Transverse colon (tissue), 4 donors: ENCODE data around the gene MDM2. TPM values are rescaled to one million over a fixed set of nuclear protein-coding genes. Genes with fewer than 3 reads are reported as not detected.

ENCODE experiments used
- DNase-seq: peaks from one replicate; pipeline ENCODE4 v3.0.0-alpha.2; 2019
- H3K27ac ChIP-seq, 4 donors: fragments of 200-600 bp; sonication (generic); 2 replicates each; pipeline ENCODE4 v1.5.1; 2016 to 2018; ENCODE audit warnings: inconsistent platforms in 4 of 4
- H3K27me3 ChIP-seq: fragments of 200-600 bp; sonication (generic); 2 replicates; pipeline ENCODE4 v1.5.1; 2017; ENCODE audit warnings: inconsistent platforms
- H3K36me3 ChIP-seq, 4 donors: fragments of 200-600 bp; sonication (generic); 2 replicates each; pipeline ENCODE4 v1.5.1; 2017 to 2019; ENCODE audit warnings: inconsistent platforms in 4 of 4
- H3K4me1 ChIP-seq, 4 donors: fragments of 200-600 bp; sonication (generic); 2 replicates each; pipeline ENCODE4 v1.5.1; 2017 to 2020; ENCODE audit warnings: inconsistent platforms in 4 of 4
- H3K4me3 ChIP-seq, 4 donors: fragments of 200-600 bp; sonication (generic); 1 replicate in 1 of 4; 2 replicates in 3 of 4; pipeline versions ENCODE4 v1.5.1 to v1.6.1; 2017 to 2019; ENCODE audit warnings: inconsistent platforms in 4 of 4
- H3K9me3 ChIP-seq, 2 donors: fragments of 200-600 bp; sonication (generic); 2 replicates each; pipeline ENCODE4 v1.5.1; 2017 to 2019; ENCODE audit warnings: inconsistent platforms in 2 of 2
- CTCF ChIP-seq, 5 experiments: fragments of 200-600 bp in 3 of 5; fragments of 450-650 bp in 2 of 5; sonication (generic) in 3 of 5; IDR thresholded peaks; 1 replicate in 2 of 5; 2 replicates in 3 of 5; pipeline ENCODE4 v1.5.1; 2016 to 2017; ENCODE audit warnings: antibody characterized with exemption in 5 of 5, inconsistent platforms in 3 of 5, mild to moderate bottlenecking in 2 of 5, moderate library complexity in 1 of 5
- EP300 ChIP-seq: sonication (generic); formaldehyde crosslinking; IDR thresholded peaks from one replicate; pipeline ENCODE4 v1.6.1; 2017; ENCODE audit warnings: antibody characterized with exemption, low read depth
- POLR2A ChIP-seq: fragments of 450-650 bp; IDR thresholded peaks from one replicate; pipeline ENCODE4 v1.6.1; 2016; ENCODE audit warnings: antibody characterized with exemption, mild to moderate bottlenecking, moderate library complexity
- POLR2AphosphoS5 ChIP-seq, 3 donors: sonication (generic); formaldehyde crosslinking; IDR thresholded peaks; one replicate each; pipeline ENCODE4 v1.6.1; 2016; ENCODE audit warnings: antibody characterized with exemption in 3 of 3
- WGBS, 2 donors: methylation state at CpG; one replicate each; pipeline ENCODE4 v1.1.5; 2018; ENCODE audit warnings: low coverage in 1 of 2; 5-methylcytosine and 5-hydroxymethylcytosine counted together
- in situ Hi-C, 4 donors: fragments of 200-750 bp; cut with MboI; loops; one replicate each; pipeline versions ENCODE4 v1.15.0 to v1.15.1; 2017; ENCODE audit warnings: low sequenced_read_pairs in 3 of 4, low pct_ligation_motif_present in 1 of 4, low pct_unique_long_range_greater_than_20kb in 1 of 4
- intact Hi-C: fragments of 100-400 bp; cut with DNase I; formaldehyde crosslinking; loops from one replicate; pipeline ENCODE4 v1.15.1; 2023; ENCODE audit warnings: low total_unique reads
- total RNA-seq, 4 donors: library from RNA; depleted of rRNA; stranded (reverse); fragments of >200 nt; gene quantifications; one replicate each; pipeline ENCODE4 v1.1.0, GENCODE V29; 2016

MDM2 gene
- total RNA-seq, 4 donors from 2014 or later = 45.7 to 291 (median 220) TPM

DNA sequence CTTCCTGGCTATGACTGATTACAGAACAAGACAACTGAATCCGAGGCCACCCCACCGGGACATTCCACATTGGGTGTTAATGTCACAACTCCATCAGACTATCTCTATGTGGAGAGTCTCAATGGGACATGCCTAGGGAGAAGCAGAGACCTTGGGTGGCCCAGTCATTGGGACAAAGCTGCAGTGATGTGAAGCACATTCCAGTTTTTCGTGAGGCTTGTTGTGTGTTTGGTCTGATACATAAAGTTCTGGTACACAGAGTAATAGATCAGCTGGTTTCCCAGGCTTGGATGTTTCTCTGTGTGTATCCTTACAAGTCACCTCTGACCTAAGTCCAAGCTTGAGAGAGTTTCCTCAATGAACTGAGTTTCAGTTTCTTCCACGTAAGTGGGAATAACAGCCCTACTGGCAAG, 82.7 kb downstream of the MDM2 start:
- 68 to 81% methylated on average over 3 to 4 of the region's 4 CpGs for WGBS, 2 donors
- H3K9me3 ChIP-seq = no peaks in the 10 kb centered on the region
- no peak for DNase-seq
- H3K27ac ChIP-seq = no peak overlapping the region
- no peaks in the 10 kb centered on the region for H3K27me3 ChIP-seq
- no peaks in the 10 kb centered on the region for H3K4me1 ChIP-seq
- TF ChIP-seq POLR2AphosphoS5 (IDR thresholded peaks at IDR 0.05) (no peak), EP300 (peak; percentile 42)
- H3K36me3 ChIP-seq = no peaks in the 10 kb centered on the region
- intact Hi-C loops = no loop called here
- H3K4me3 ChIP-seq = no peak overlapping the region
- in situ Hi-C loops = no loop called here

- no peaks in the 10 kb centered on the region for H3K36me3 ChIP-seq
- intact Hi-C loops = no loop called here
- H3K27me3 ChIP-seq = no peaks in the 10 kb centered on the region
- DNase-seq = no peak
- no peaks in the 10 kb centered on the region for H3K4me1 ChIP-seq
- WGBS, 2 donors = 65 to 76% methylated on average over 5 to 6 of the region's 6 CpGs
- TF ChIP-seq POLR2AphosphoS5 (IDR thresholded peaks at IDR 0.05) = no peak
- no peak for TF ChIP-seq POLR2A
- TF ChIP-seq EP300 = no peak
- TF ChIP-seq CTCF (IDR thresholded peaks at IDR 0.05) = no peak
- no peak overlapping the region for H3K27ac ChIP-seq
- H3K4me3 ChIP-seq = no peak overlapping the region
- in situ Hi-C loops = no loop called here
- H3K9me3 ChIP-seq = no peaks in the 10 kb centered on the region
Observed at GRCh38 chr12:68891141-68891540, 83.2 kb downstream of the MDM2 start.

DNA sequence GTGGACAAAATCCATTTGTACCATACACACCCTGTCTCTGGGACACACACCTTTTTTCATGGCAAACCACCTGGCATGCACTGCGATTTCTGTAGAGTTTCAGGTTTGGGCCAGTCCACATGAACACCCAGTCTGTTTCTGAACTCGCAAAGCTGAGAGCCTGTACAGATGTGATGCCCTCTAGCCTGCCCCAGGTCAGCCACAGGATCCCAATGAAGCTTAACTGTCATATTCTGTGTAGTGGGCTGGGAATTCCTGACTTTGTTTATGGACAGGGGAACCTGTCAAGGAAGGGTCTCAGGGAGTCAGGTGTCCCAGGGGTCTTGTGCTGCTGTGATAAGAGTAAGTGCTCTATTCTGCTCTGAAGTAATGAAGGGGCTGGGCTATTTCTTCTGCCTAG, 85.2 kb downstream of the MDM2 start:
- TF ChIP-seq CTCF (IDR thresholded peaks at IDR 0.05) = no peak
- Histone ChIP-seq H3K4me1 (no peaks in the 10 kb centered on the region), H3K27me3 (no peaks in the 10 kb centered on the region), H3K36me3 (no peaks in the 10 kb centered on the region), H3K4me3 (no peak overlapping the region), H3K9me3 (no peaks in the 10 kb centered on the region), H3K27ac (no peak overlapping the region)
- in situ Hi-C loops = no loop called here
- WGBS, 2 donors = 91% methylated on average over 2 of the region's 2 CpGs; no CpG with 5 or more reads in 1 of the 2 donors
- intact Hi-C loops = no loop called here
- no peak for DNase-seq

DNA sequence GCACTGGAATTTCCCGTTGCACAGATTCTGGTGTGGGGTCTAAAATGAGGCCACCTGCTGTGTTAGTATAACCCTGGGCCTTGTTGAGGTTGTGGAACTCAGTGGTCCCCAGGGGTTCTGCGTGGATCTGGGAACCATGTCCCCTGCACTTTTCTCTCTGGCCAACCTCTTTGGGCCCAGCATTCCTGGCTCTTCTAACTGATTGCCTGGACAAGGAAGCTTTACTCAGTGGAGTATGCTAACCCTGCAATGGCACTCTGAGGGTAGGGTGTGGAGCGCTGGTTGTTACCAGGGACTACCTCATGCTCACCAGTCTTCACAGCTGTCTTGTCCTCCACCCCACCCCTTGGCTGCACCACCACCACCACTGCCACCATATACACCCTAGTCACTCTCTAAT, 85.8 kb downstream of the MDM2 start:
- DNase-seq = no peak
- Histone ChIP-seq H3K9me3 (no peaks in the 10 kb centered on the region), H3K27me3 (no peaks in the 10 kb centered on the region), H3K36me3 (no peaks in the 10 kb centered on the region), H3K4me3 (no peak overlapping the region), H3K4me1 (no peaks in the 10 kb centered on the region), H3K27ac (no peak overlapping the region)
- WGBS, 2 donors = 67 to 96% methylated on average over 2 to 3 of the region's 3 CpGs
- intact Hi-C loops (no loop called here), in situ Hi-C loops (no loop called here)
- no peak for TF ChIP-seq EP300
- no peak for TF ChIP-seq CTCF (IDR thresholded peaks at IDR 0.05)
- no peak for TF ChIP-seq POLR2AphosphoS5 (IDR thresholded peaks at IDR 0.05)
- no peak for TF ChIP-seq POLR2A

- Histone ChIP-seq H3K4me1 (peaks cover 0 to 6% (median under 1%) of the 10 kb centered on the region in 4 donors), H3K9me3 (no peaks in the 10 kb centered on the region), H3K4me3 (no peak overlapping the region), H3K27me3 (no peaks in the 10 kb centered on the region), H3K27ac (no peak overlapping the region), H3K36me3 (no peaks in the 10 kb centered on the region)
- intact Hi-C loops (no loop called here), in situ Hi-C loops (no loop called here)
- DNase-seq = no peak
- 91 to 97% methylated on average over 6 to 7 of the region's 7 CpGs for WGBS, 2 donors
- TF ChIP-seq EP300 (no peak), POLR2A (no peak), POLR2AphosphoS5 (IDR thresholded peaks at IDR 0.05) (no peak), CTCF (IDR thresholded peaks at IDR 0.05) (no peak)
Observed at GRCh38 chr12:68894276-68894855, 86.4 kb downstream of the MDM2 start.
